Endothelial cell of umbilical vein (primary cell): ENCODE results near the gene CEACAM16. TPM values are rescaled to one million over a fixed set of nuclear protein-coding genes. Genes with fewer than 3 reads are reported as not detected.

Experiments used
- BruUV-seq: library from RNA; stranded (reverse); fragments of 400-500 nt; replicated peaks from 2 replicates; lab custom pipeline; 2021; lab: Mats Ljungman, UMichigan
- CTCF ChIA-PET: fragments of 300-600, 350-600 bp; sonication (Branson Sonifier 250); formaldehyde crosslinking; loops from one replicate; lab custom pipeline; 2021; ENCODE audit warnings: antibody characterized with exemption, inconsistent platforms; lab: Charles Lee
- POLR2A ChIA-PET: fragments of 300-600, 350-600 bp; sonication (Branson Sonifier 250); formaldehyde crosslinking; loops from one replicate; lab custom pipeline; 2021; ENCODE audit warnings: antibody characterized with exemption, inconsistent platforms; lab: Charles Lee
- DNase-seq: peaks from one replicate; pipeline ENCODE4 v3.0.0-alpha.2; 2011; ENCODE audit warnings: low read depth, low spot score
- FAIRE-seq: peaks from 2 replicates; lab custom pipeline; 2011; peaks lifted over from hg19 to GRCh38; lab: Jason Lieb, UNC
- H2AFZ ChIP-seq: 2 replicates; pipeline ENCODE4 v1.6.0; 2012; ENCODE audit warnings: low read depth, low read length, control low read depth, inconsistent platforms
- H3K27ac ChIP-seq: 2 replicates; pipeline ENCODE4 v1.5.1; 2011; ENCODE audit warnings: low read depth, mild to moderate bottlenecking, control low read depth, low read length, moderate library complexity; ENCODE audit not compliant: insufficient read depth
- H3K27me3 ChIP-seq, 2 experiments: 2 replicates each; pipeline versions ENCODE4 v1.6.0 to v1.6.1; 2011; ENCODE audit warnings: low read length in 2 of 2, mixed read lengths in 1 of 2; ENCODE audit not compliant: control insufficient read depth in 2 of 2, insufficient read depth in 2 of 2
- H3K36me3 ChIP-seq, 2 experiments: 2 replicates in 1 of 2; 3 replicates in 1 of 2; pipeline ENCODE4 v1.5.1; 2011; ENCODE audit warnings: low read length in 2 of 2, mild to moderate bottlenecking in 1 of 2, moderate library complexity in 1 of 2; ENCODE audit not compliant: control insufficient read depth in 2 of 2, insufficient read depth in 2 of 2; ENCODE audit errors: extremely low read depth in 1 of 2
- H3K4me1 ChIP-seq: 3 replicates; pipeline ENCODE4 v1.5.1; 2011; ENCODE audit warnings: mild to moderate bottlenecking, low read length; ENCODE audit not compliant: control insufficient read depth, insufficient read depth; ENCODE audit errors: extremely low read depth
- H3K4me2 ChIP-seq: 2 replicates; pipeline ENCODE4 v1.6.1; 2011; ENCODE audit warnings: low read length, control low read depth, mixed read lengths; ENCODE audit not compliant: insufficient read depth
- H3K4me3 ChIP-seq, 3 experiments: fragments of 200-600 bp in 1 of 3; sonication (generic), shearing (Covaris generic) in 1 of 3; replicated peaks in 1 of 3; 2 replicates each; pipeline ENCODE4 v1.5.1; 2011 to 2016; ENCODE audit warnings: control low read depth in 3 of 3, low read length in 3 of 3, mild to moderate bottlenecking in 2 of 3, inconsistent platforms in 1 of 3, low read depth in 1 of 3, moderate library complexity in 1 of 3; ENCODE audit not compliant: insufficient read depth in 1 of 3
- H3K79me2 ChIP-seq: 2 replicates; pipeline ENCODE4 v1.6.0; 2012; ENCODE audit warnings: low read length, inconsistent platforms; ENCODE audit not compliant: control insufficient read depth, insufficient read depth
- H3K9ac ChIP-seq: replicated peaks from 2 replicates; pipeline ENCODE3; 2011; ENCODE audit warnings: low read length, control low read depth; ENCODE audit not compliant: insufficient read depth; ENCODE audit errors: extremely low read depth
- H3K9me1 ChIP-seq: replicated peaks from 3 replicates; pipeline ENCODE4 v1.6.0; 2011; ENCODE audit warnings: mild to moderate bottlenecking, low read length; ENCODE audit not compliant: control insufficient read depth, insufficient read depth; ENCODE audit errors: extremely low read depth
- H3K9me3 ChIP-seq: replicated peaks from 2 replicates; pipeline ENCODE4 v1.5.1; 2012; ENCODE audit warnings: low read length, inconsistent platforms; ENCODE audit not compliant: control insufficient read depth, insufficient read depth
- H4K20me1 ChIP-seq: replicated peaks from 2 replicates; pipeline ENCODE3; 2011; ENCODE audit warnings: mild to moderate bottlenecking, low read length; ENCODE audit not compliant: control insufficient read depth, insufficient read depth; ENCODE audit errors: extremely low read depth
- EZH2 ChIP-seq: IDR thresholded peaks from 2 replicates; pipeline ENCODE4 v1.6.1; 2012; ENCODE audit warnings: borderline replicate concordance, low read depth, mild to moderate bottlenecking, moderate library complexity, low read length, inconsistent platforms; ENCODE audit not compliant: severe bottlenecking
- FOS ChIP-seq: IDR thresholded peaks from 2 replicates; pipeline ENCODE4 v1.6.1; 2011; ENCODE audit warnings: mild to moderate bottlenecking, low read length, moderate library complexity, borderline replicate concordance; ENCODE audit not compliant: insufficient read depth
- GATA2 ChIP-seq: IDR thresholded peaks from 2 replicates; pipeline ENCODE4 v1.7.0; 2011; ENCODE audit warnings: low read depth, mild to moderate bottlenecking, moderate library complexity, mixed read lengths, low read length; ENCODE audit not compliant: insufficient read length, insufficient read depth
- JUN ChIP-seq: IDR thresholded peaks from 2 replicates; pipeline ENCODE4 v1.6.1; 2011; ENCODE audit warnings: borderline replicate concordance, low read depth; ENCODE audit not compliant: insufficient read length, insufficient read depth
- MYC ChIP-seq: IDR thresholded peaks from one replicate; pipeline ENCODE4 v1.6.1; 2011; ENCODE audit warnings: mild to moderate bottlenecking, low read depth, low read length
- POLR2A ChIP-seq: IDR thresholded peaks from 2 replicates; pipeline ENCODE4 v1.6.1; 2012; ENCODE audit warnings: low read depth, mild to moderate bottlenecking, control low read depth, low read length
- POLR2AphosphoS5 ChIP-seq: IDR thresholded peaks from 2 replicates; pipeline ENCODE4 v1.6.1; 2012; ENCODE audit warnings: low read depth, mild to moderate bottlenecking, control low read depth, low read length, moderate library complexity; ENCODE audit not compliant: insufficient read depth
- dilution Hi-C: fragments of 300-500 bp; cut with MboI; formaldehyde crosslinking; loops from one replicate; pipeline ENCODE4 v1.15.0; 2019; ENCODE audit warnings: low sequenced_read_pairs; ENCODE audit not compliant: extremely low pct_ligation_motif_present
- intact Hi-C: fragments of 100-400 bp; cut with micrococcal nuclease; formaldehyde crosslinking; loops from one replicate; pipeline ENCODE4 v1.10.0; 2022
- polyA plus RNA-seq, 4 experiments: library from polyadenylated mRNA; depleted of rRNA in 3 of 4; stranded (reverse) in 3 of 4; unstranded in 1 of 4; fragments of >200 nt; gene quantifications; 2 replicates each; pipeline versions ENCODE4 v1.2.1 to v1.2.3, GENCODE V29; 2011 to 2012; ENCODE audit warnings: missing spikeins in 1 of 4
- total RNA-seq: library from RNA; stranded (reverse); gene quantifications from 2 replicates; pipeline ENCODE4 v1.2.3, GENCODE V29; 2021
- TF ChIP-seq, protein P1 (sequence below): IDR thresholded peaks from 2 replicates; pipeline ENCODE4 v1.6.1; 2011; ENCODE audit not compliant: insufficient read depth, insufficient read length
- TF ChIP-seq, protein P2 (sequence below), 2 donors: IDR thresholded peaks; 1 replicate in 1 of 2; 2 replicates in 1 of 2; pipeline ENCODE4 v1.5.1; 2011; ENCODE audit warnings: low read length in 2 of 2, mild to moderate bottlenecking in 2 of 2, moderate library complexity in 2 of 2, control low read depth in 1 of 2, inconsistent platforms in 1 of 2, low read depth in 1 of 2; ENCODE audit not compliant: insufficient read depth in 1 of 2; ENCODE audit errors: extremely low read depth in 1 of 2

Gene CEACAM16
- total and polyA plus RNA-seq, 2 donors (not counting 3 experiments of a cell fraction or from before 2014, with no cell fraction given): not detected

- H2AFZ ChIP-seq: no peak overlapping the region
- no peak overlapping the region for H3K27ac ChIP-seq
- H3K9ac ChIP-seq: no peak overlapping the region
- no peaks in the 10 kb centered on the region for H3K9me3 ChIP-seq
- H4K20me1 ChIP-seq: no peaks in the 10 kb centered on the region
- H3K4me1 ChIP-seq: no peaks in the 10 kb centered on the region
- H3K4me3 ChIP-seq: no peak overlapping the region
- TF ChIP-seq, protein P1, sequence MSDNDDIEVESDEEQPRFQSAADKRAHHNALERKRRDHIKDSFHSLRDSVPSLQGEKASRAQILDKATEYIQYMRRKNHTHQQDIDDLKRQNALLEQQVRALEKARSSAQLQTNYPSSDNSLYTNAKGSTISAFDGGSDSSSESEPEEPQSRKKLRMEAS: peak; percentile 15
- TF ChIP-seq JUN (no peak), MYC (no peak), EZH2 (no peak), POLR2AphosphoS5 (peak; percentile 79), POLR2A (peak; percentile 53), GATA2 (no peak), FOS (no peak)
- TF ChIP-seq, protein P2, sequence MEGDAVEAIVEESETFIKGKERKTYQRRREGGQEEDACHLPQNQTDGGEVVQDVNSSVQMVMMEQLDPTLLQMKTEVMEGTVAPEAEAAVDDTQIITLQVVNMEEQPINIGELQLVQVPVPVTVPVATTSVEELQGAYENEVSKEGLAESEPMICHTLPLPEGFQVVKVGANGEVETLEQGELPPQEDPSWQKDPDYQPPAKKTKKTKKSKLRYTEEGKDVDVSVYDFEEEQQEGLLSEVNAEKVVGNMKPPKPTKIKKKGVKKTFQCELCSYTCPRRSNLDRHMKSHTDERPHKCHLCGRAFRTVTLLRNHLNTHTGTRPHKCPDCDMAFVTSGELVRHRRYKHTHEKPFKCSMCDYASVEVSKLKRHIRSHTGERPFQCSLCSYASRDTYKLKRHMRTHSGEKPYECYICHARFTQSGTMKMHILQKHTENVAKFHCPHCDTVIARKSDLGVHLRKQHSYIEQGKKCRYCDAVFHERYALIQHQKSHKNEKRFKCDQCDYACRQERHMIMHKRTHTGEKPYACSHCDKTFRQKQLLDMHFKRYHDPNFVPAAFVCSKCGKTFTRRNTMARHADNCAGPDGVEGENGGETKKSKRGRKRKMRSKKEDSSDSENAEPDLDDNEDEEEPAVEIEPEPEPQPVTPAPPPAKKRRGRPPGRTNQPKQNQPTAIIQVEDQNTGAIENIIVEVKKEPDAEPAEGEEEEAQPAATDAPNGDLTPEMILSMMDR (IDR thresholded peaks at IDR 0.05; ENCODE audit: extremely low read depth in 1 of 2, insufficient read depth in 1 of 2, low read depth in 1 of 2, low read length in 2 of 2): peak; percentile 87 to 95
- ChIA-PET CTCF (interaction anchor here (0.6 to 13.3 kb wide), 23 partner anchors 9 to 189 kb away, joined by 3 to 272 read pairs (median 4); partner anchors contain the start of gene NECTIN2), POLR2A (interaction anchor here (1.0 to 1.7 kb wide), 2 partner anchors 69 to 86 kb away, joined by 4 to 7 read pairs; no protein-coding TSS in a partner anchor)
- intact Hi-C loops (loop anchor here (1.0 kb wide), 5 partner anchors 49 to 113 kb away; no protein-coding TSS in a partner anchor), dilution Hi-C loops (no loop called here)
- no peaks in the 10 kb centered on the region for H3K27me3 ChIP-seq
- FAIRE-seq (peak; percentile 80), DNase-seq (peak; percentile 60)
- H3K36me3 ChIP-seq: peaks cover 43 to 49% of the 10 kb centered on the region in 2 experiments
- H3K9me1 ChIP-seq: no peaks in the 10 kb centered on the region
- peaks cover 8% of the 10 kb centered on the region for H3K79me2 ChIP-seq
- no TSS peak for BruUV-seq
- H3K4me2 ChIP-seq: no peak overlapping the region
Observed at GRCh38 chr19:44657211-44657921, 41.6 kb upstream of the CEACAM16 start.
